ENCODE measurements around the gene GRM7. TPM values are rescaled to one million over a fixed set of nuclear protein-coding genes. Genes with fewer than 3 reads are reported as not detected.

The GRM7 gene
- total RNA-seq (2021) (not detected in 2 replicates), Bru-seq, nascent RNA (percentile 2 among the genes with signal in this experiment), BruChase-seq, experiment 1, labeled RNA remaining after a 2-hour chase (percentile 3 among the genes with signal in this experiment), BruChase-seq, experiment 2, labeled RNA remaining after a 6-hour chase (percentile 2 among the genes with signal in this experiment)
- long read RNA-seq = 0 reads

DNA sequence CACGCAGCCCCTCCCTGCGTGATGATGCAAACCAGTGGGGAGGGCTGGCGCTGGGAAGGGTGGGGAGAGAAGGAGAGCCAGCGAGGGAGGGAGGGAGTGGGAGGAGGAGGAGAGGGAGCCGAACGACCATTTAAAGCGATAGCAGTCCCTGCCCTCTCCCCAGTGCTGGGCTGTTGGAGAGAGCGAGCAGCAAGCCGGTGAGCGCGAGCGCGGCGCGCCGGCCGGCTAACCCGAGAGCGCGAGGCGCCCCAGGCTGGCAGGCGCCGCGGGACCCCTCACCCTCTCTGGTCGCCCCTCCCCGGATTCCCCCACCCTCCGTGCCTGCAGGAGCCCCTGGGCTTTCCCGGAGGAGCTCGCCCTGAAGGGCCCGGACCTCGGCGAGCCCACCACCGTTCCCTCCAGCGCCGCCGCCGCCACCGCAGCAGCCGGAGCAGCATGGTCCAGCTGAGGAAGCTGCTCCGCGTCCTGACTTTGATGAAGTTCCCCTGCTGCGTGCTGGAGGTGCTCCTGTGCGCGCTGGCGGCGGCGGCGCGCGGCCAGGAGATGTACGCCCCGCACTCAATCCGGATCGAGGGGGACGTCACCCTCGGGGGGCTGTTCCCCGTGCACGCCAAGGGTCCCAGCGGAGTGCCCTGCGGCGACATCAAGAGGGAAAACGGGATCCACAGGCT lies at the start of gene GRM7:
Gene GRM7 (plus strand): TSS at position 162 of the 671 bp plus-strand sequence.
- no peaks in the 10 kb centered on the region for H3K4me1 ChIP-seq (ENCODE audit: insufficient read depth, low read length, poor library complexity, severe bottlenecking)
- H3K4me3 ChIP-seq (ENCODE audit: low read depth, low read length, poor library complexity, severe bottlenecking) = no peak within 1 kb of the TSS
- H3K27ac ChIP-seq (ENCODE audit: low read depth, low read length, poor library complexity, severe bottlenecking) = no peak within 1 kb of the TSS
- BruUV-seq (replicated peaks) = no TSS peak
- intact Hi-C loops (cut with micrococcal nuclease; ENCODE audit: unreplicated experiment) = no loop called here
- TF ChIP-seq EZH2 (IDR thresholded peaks at IDR 0.05; ENCODE audit: borderline replicate concordance, low read depth, low read length, poor library complexity, severe bottlenecking) = no peak
- TF ChIP-seq, protein P1, sequence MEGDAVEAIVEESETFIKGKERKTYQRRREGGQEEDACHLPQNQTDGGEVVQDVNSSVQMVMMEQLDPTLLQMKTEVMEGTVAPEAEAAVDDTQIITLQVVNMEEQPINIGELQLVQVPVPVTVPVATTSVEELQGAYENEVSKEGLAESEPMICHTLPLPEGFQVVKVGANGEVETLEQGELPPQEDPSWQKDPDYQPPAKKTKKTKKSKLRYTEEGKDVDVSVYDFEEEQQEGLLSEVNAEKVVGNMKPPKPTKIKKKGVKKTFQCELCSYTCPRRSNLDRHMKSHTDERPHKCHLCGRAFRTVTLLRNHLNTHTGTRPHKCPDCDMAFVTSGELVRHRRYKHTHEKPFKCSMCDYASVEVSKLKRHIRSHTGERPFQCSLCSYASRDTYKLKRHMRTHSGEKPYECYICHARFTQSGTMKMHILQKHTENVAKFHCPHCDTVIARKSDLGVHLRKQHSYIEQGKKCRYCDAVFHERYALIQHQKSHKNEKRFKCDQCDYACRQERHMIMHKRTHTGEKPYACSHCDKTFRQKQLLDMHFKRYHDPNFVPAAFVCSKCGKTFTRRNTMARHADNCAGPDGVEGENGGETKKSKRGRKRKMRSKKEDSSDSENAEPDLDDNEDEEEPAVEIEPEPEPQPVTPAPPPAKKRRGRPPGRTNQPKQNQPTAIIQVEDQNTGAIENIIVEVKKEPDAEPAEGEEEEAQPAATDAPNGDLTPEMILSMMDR (conservative IDR thresholded peaks at IDR 0.05; ENCODE audit: low read depth, low read length) = no peak
- H3K9me3 ChIP-seq (ENCODE audit: low read depth, low read length, poor library complexity, severe bottlenecking) = no peaks in the 10 kb centered on the region
- CTCF ChIA-PET = no interaction called here
- no peaks in the 10 kb centered on the region for H3K36me3 ChIP-seq (ENCODE audit: insufficient read depth, low read length, poor library complexity, severe bottlenecking)
- peaks cover 83% of the 10 kb centered on the region for H3K27me3 ChIP-seq (replicated peaks; ENCODE audit: insufficient read depth, low read depth, low read length, poor library complexity)
- POLR2A ChIA-PET (ENCODE audit: low non-redundant PET) = no interaction called here
- DNase-seq (ENCODE audit: low spot score) = no peak

DNA sequence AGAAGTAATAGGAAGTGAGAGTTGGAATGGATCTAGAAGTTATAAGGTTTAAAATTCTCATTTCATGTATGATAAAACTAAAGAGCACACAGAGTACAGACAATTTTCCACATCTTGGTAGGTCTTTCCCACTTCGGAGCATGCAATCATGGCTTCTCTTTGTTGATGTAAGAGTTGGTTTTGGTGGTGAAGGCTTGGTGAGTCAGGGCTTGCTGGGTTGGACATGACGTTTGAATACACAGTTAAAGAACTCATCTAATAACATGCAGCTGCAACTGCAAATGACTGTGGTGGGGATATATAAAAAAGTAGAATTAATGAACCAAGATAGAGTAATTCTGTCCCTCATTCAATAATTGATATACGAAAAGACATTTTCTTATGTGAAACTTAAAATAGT lies 39.5 kb upstream of the GRM7 start:
- no peak for DNase-seq (ENCODE audit: low spot score)
- H3K9me3 ChIP-seq (ENCODE audit: low read depth, low read length, poor library complexity, severe bottlenecking) = no peaks in the 10 kb centered on the region
- no peaks in the 10 kb centered on the region for H3K36me3 ChIP-seq (ENCODE audit: insufficient read depth, low read length, poor library complexity, severe bottlenecking)
- H3K4me1 ChIP-seq (ENCODE audit: insufficient read depth, low read length, poor library complexity, severe bottlenecking) = no peaks in the 10 kb centered on the region
- CTCF ChIA-PET = no interaction called here
- BruUV-seq (replicated peaks) = no TSS peak
- no peak overlapping the region for H3K4me3 ChIP-seq (ENCODE audit: low read depth, low read length, poor library complexity, severe bottlenecking)
- no peak for TF ChIP-seq EZH2 (IDR thresholded peaks at IDR 0.05; ENCODE audit: borderline replicate concordance, low read depth, low read length, poor library complexity, severe bottlenecking)
- TF ChIP-seq, protein P1 (conservative IDR thresholded peaks at IDR 0.05; ENCODE audit: low read depth, low read length) = no peak
- POLR2A ChIA-PET (ENCODE audit: low non-redundant PET) = no interaction called here
- H3K27me3 ChIP-seq (replicated peaks; ENCODE audit: insufficient read depth, low read depth, low read length, poor library complexity) = no peaks in the 10 kb centered on the region
- intact Hi-C loops (cut with micrococcal nuclease; ENCODE audit: unreplicated experiment) = no loop called here
- H3K27ac ChIP-seq (ENCODE audit: low read depth, low read length, poor library complexity, severe bottlenecking) = no peak overlapping the region

DNA sequence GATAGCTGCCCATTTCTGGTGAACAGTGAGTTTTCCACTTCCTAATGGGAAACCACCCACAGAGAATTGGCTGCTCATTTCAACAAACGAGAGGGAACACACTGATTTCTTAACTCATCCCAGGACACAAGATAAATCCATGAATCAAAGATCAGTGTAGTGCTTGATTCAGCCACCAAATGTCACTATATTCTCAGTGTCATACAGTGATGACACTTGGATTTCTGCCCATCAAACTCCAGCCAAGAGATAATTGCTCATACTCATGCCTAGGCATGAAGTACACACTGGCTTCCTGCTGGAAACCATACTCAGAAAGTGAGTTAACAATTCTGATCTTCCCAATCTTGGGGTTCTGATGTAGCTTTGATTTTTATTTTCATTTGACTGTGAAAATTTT lies 35.4 kb upstream of the GRM7 start:
- H3K27ac ChIP-seq (ENCODE audit: low read depth, low read length, poor library complexity, severe bottlenecking) = no peak overlapping the region
- H3K36me3 ChIP-seq (ENCODE audit: insufficient read depth, low read length, poor library complexity, severe bottlenecking) = no peaks in the 10 kb centered on the region
- peak; percentile 42 for DNase-seq (ENCODE audit: low spot score)
- no peaks in the 10 kb centered on the region for H3K9me3 ChIP-seq (ENCODE audit: low read depth, low read length, poor library complexity, severe bottlenecking)
- no peaks in the 10 kb centered on the region for H3K4me1 ChIP-seq (ENCODE audit: insufficient read depth, low read length, poor library complexity, severe bottlenecking)
- intact Hi-C loops (cut with micrococcal nuclease; ENCODE audit: unreplicated experiment) = no loop called here
- TF ChIP-seq, protein P1 (conservative IDR thresholded peaks at IDR 0.05; ENCODE audit: low read depth, low read length) = no peak
- no peak for TF ChIP-seq EZH2 (IDR thresholded peaks at IDR 0.05; ENCODE audit: borderline replicate concordance, low read depth, low read length, poor library complexity, severe bottlenecking)
- no peaks in the 10 kb centered on the region for H3K27me3 ChIP-seq (replicated peaks; ENCODE audit: insufficient read depth, low read depth, low read length, poor library complexity)
- POLR2A ChIA-PET (ENCODE audit: low non-redundant PET) = no interaction called here
- CTCF ChIA-PET = no interaction called here
- H3K4me3 ChIP-seq (ENCODE audit: low read depth, low read length, poor library complexity, severe bottlenecking) = no peak overlapping the region
- no TSS peak for BruUV-seq (replicated peaks)

Measured in A673 (cell line).